HepG2 (cell line): ENCODE data around the gene MTHFD1. TPM values are rescaled to one million over a fixed set of nuclear protein-coding genes. Genes with fewer than 3 reads are reported as not detected.

Source experiments
- ATAC-seq: fragments of 200-7000 bp; cut with Tn5 transposase; 3 replicates; pipeline ENCODE4 v1.9.1; 2020; ENCODE audit warnings: mild to moderate bottlenecking, moderate library complexity
- BruUV-seq: library from RNA; stranded (reverse); fragments of 400-500 nt; replicated peaks from 2 replicates; lab custom pipeline; 2021; lab: Mats Ljungman, UMichigan
- CTCF ChIA-PET: fragments of 300-600 bp; formaldehyde crosslinking; extraction: SDS; loops from one replicate; lab custom pipeline; 2021; ENCODE audit warnings: low total read pairs, inconsistent platforms, low intra/inter-chr PET ratio; lab: Yijun Ruan, JAX
- POLR2A ChIA-PET: fragments of 350-600 bp; sonication (Branson Sonifier 250); formaldehyde crosslinking; loops from one replicate; lab custom pipeline; 2020; ENCODE audit warnings: antibody characterized with exemption, inconsistent platforms; lab: Yijun Ruan, JAX
- DNase-seq: peaks from one replicate; pipeline ENCODE4 v3.0.0-alpha.2; 2015; ENCODE audit warnings: low spot score
- FAIRE-seq: peaks from 3 replicates; lab custom pipeline; 2011; peaks lifted over from hg19 to GRCh38; lab: Jason Lieb, UNC
- H2AFZ ChIP-seq: one replicate; pipeline ENCODE4 v1.6.1; 2011; ENCODE audit warnings: low read length, inconsistent platforms
- H3K27ac ChIP-seq: fragments of 300-600 bp; 3 replicates; pipeline ENCODE4 v1.8.0; 2011; ENCODE audit warnings: mixed run types, mild to moderate bottlenecking, mixed read lengths, low read length, inconsistent platforms; ENCODE audit not compliant: insufficient read depth; ENCODE audit errors: extremely low read length
- H3K27me3 ChIP-seq, 2 experiments: fragments of 200-600 bp in 1 of 2; 2 replicates in 1 of 2; 3 replicates in 1 of 2; pipeline versions ENCODE4 v1.6.0 to v1.8.0; 2011; ENCODE audit warnings: low read length in 2 of 2, mild to moderate bottlenecking in 2 of 2, moderate library complexity in 2 of 2, inconsistent platforms in 1 of 2; ENCODE audit not compliant: insufficient read depth in 2 of 2, control insufficient read depth in 1 of 2
- H3K36me3 ChIP-seq, 2 experiments: fragments of 200-600 bp in 1 of 2; replicated peaks in 1 of 2; 2 replicates in 1 of 2; 3 replicates in 1 of 2; pipeline versions ENCODE4 v1.5.1 to v1.8.0; 2011; ENCODE audit warnings: low read length in 2 of 2, inconsistent platforms in 1 of 2; ENCODE audit not compliant: insufficient read depth in 2 of 2, control insufficient read depth in 1 of 2
- H3K4me1 ChIP-seq: 2 replicates; pipeline ENCODE4 v1.5.1; 2012; ENCODE audit warnings: low read length, inconsistent platforms; ENCODE audit not compliant: insufficient read depth
- H3K4me2 ChIP-seq: 2 replicates; pipeline ENCODE4 v1.6.0; 2011; ENCODE audit warnings: low read depth, low read length, inconsistent platforms
- H3K4me3 ChIP-seq, 3 experiments: fragments of 200-600 bp in 1 of 3; sonication (generic), shearing (Covaris generic) in 1 of 3; replicated peaks in 1 of 3; 2 replicates each; pipeline ENCODE4 v1.5.1; 2011 to 2016; ENCODE audit warnings: low read length in 3 of 3, inconsistent platforms in 2 of 3, low read depth in 2 of 3, mild to moderate bottlenecking in 2 of 3, control low read depth in 1 of 3, mixed read lengths in 1 of 3; ENCODE audit not compliant: insufficient read depth in 1 of 3
- H3K79me2 ChIP-seq: one replicate; pipeline ENCODE4 v1.6.1; 2011; ENCODE audit warnings: low read length, inconsistent platforms; ENCODE audit not compliant: insufficient read depth
- H3K9ac ChIP-seq: 2 replicates; pipeline ENCODE4 v1.6.0; 2011; ENCODE audit warnings: mild to moderate bottlenecking, low read depth, low read length, inconsistent platforms; ENCODE audit not compliant: insufficient read depth
- H3K9me3 ChIP-seq: 2 replicates; pipeline ENCODE4 v1.5.1; 2012; ENCODE audit warnings: mild to moderate bottlenecking, low read length
- H4K20me1 ChIP-seq: 2 replicates; pipeline ENCODE4 v1.6.0; 2011; ENCODE audit warnings: inconsistent platforms, mild to moderate bottlenecking, low read length, moderate library complexity; ENCODE audit not compliant: insufficient read depth
- BRCA1 ChIP-seq: sonication (generic); formaldehyde crosslinking; IDR thresholded peaks from 2 replicates; pipeline ENCODE4 v1.4.0; 2020; ENCODE audit warnings: missing genetic modification reagents
- DMTF1 ChIP-seq: sonication (generic); formaldehyde crosslinking; IDR thresholded peaks from 2 replicates; pipeline ENCODE4 v1.4.0; 2020; ENCODE audit warnings: mild to moderate bottlenecking, missing genetic modification reagents
- HIC2 ChIP-seq: sonication (generic); formaldehyde crosslinking; IDR thresholded peaks from 2 replicates; pipeline ENCODE4 v1.9.0; 2022; ENCODE audit warnings: low read depth, missing genetic modification reagents
- SETDB1 ChIP-seq: sonication (generic); formaldehyde crosslinking; IDR thresholded peaks from 2 replicates; pipeline ENCODE4 v1.5.1; 2020; ENCODE audit warnings: missing genetic modification reagents, mild to moderate bottlenecking, borderline replicate concordance
- SRY ChIP-seq: sonication (generic); formaldehyde crosslinking; IDR thresholded peaks from 2 replicates; pipeline ENCODE4 v1.8.0; 2022; ENCODE audit warnings: mild to moderate bottlenecking, missing genetic modification reagents
- ZKSCAN1 ChIP-seq: fragments of 150-350 bp; IDR thresholded peaks from 2 replicates; pipeline ENCODE4 v1.6.1; 2014; ENCODE audit warnings: low read length
- ZNF724P ChIP-seq: sonication (generic); formaldehyde crosslinking; IDR thresholded peaks from 2 replicates; pipeline ENCODE4 v1.8.0; 2022; ENCODE audit warnings: missing genetic modification reagents, borderline replicate concordance
- ZNF740 ChIP-seq: sonication (generic); formaldehyde crosslinking; IDR thresholded peaks from 2 replicates; pipeline ENCODE4 v1.4.0; 2020; ENCODE audit warnings: missing genetic modification reagents
- in situ Hi-C: cut with HindIII; loops from 2 replicates; pipeline ENCODE4 v1.10.0; 2017; ENCODE audit warnings: low pct_unique_long_range_greater_than_20kb; ENCODE audit not compliant: extremely low pct_ligation_motif_present
- intact Hi-C: fragments of 100-400 bp; cut with micrococcal nuclease; formaldehyde crosslinking; loops from one replicate; pipeline ENCODE4 v1.10.0; 2022; ENCODE audit not compliant: unreplicated experiment
- polyA plus RNA-seq, 8 experiments: library from polyadenylated mRNA; depleted of rRNA in 3 of 8; stranded (reverse) in 7 of 8; unstranded in 1 of 8; fragments of >200 nt; fragmentation: Illumina TruSeq in 4 of 8; extraction: Trizol in 4 of 8; gene quantifications; 2 replicates each; pipeline versions ENCODE4 v1.2.1 to v1.2.3, GENCODE V29; 2011 to 2016; ENCODE audit warnings: low read depth in 4 of 8, missing spikeins in 1 of 8, mixed read lengths in 1 of 8; ENCODE audit not compliant: insufficient read depth in 1 of 8
- total RNA-seq, 5 experiments: library from RNA; depleted of rRNA; stranded (reverse); fragments of >200 nt; fragmentation: Illumina TruSeq; extraction: Trizol; gene quantifications; 2 replicates each; pipeline ENCODE4 v1.2.3, GENCODE V29; 2016; ENCODE audit warnings: low read depth in 1 of 5

Gene MTHFD1
- total and polyA plus RNA-seq, 2 of the 13 experiments (the other 11 are each of a cell fraction or from before 2014, with no cell fraction given) = 31.0 to 106 TPM

- no peak for TF ChIP-seq HIC2 (CRISPR knock-in tag)
- no peak for TF ChIP-seq SRY (CRISPR knock-in tag)
- no peak for TF ChIP-seq ZKSCAN1
- no peak for TF ChIP-seq ZNF740 (CRISPR knock-in tag)
- no peak for TF ChIP-seq ZNF724P (CRISPR knock-in tag)
- no peak for TF ChIP-seq BRCA1 (CRISPR knock-in tag)
These were observed 107.1 kb downstream of the MTHFD1 start (continued) for GRCh38 chr14:64495252-64495651.

GRCh38 chr14:64496764-64497163 is 108.6 kb downstream of the MTHFD1 start:
- no peak for DNase-seq

More at GRCh38 chr14:64496764-64497163, 108.6 kb downstream of the MTHFD1 start:
- no peak overlapping the region for H3K4me3 ChIP-seq
- in situ Hi-C loops = no loop called here
- no peak overlapping the region for H3K9ac ChIP-seq
- peaks cover 22% of the 10 kb centered on the region for H3K4me1 ChIP-seq
- no peaks in the 10 kb centered on the region for H3K9me3 ChIP-seq
- FAIRE-seq = no peak
- H2AFZ ChIP-seq = no peak overlapping the region
- CTCF ChIA-PET = no interaction called here
- 0 out of 5 replicates have a peak, but pooled peaks cover 0 to 2% of the 10 kb centered on the region in 2 experiments for H3K36me3 ChIP-seq
- no peaks in the 10 kb centered on the region for H3K79me2 ChIP-seq
- intact Hi-C loops = no loop called here
- POLR2A ChIA-PET = no interaction called here
- no peaks in the 10 kb centered on the region for H4K20me1 ChIP-seq
- TF ChIP-seq SETDB1 (CRISPR knock-in tag) (no peak), DMTF1 (CRISPR knock-in tag) (no peak)
- H3K27me3 ChIP-seq = no peaks in the 10 kb centered on the region
- no peak overlapping the region for H3K27ac ChIP-seq
- no peak for ATAC-seq
- H3K4me2 ChIP-seq = no peak overlapping the region
- BruUV-seq = no TSS peak
